NCI-H2227 treated with DMSO at 0.1 percent for 48 hours (cell line): ENCODE data around the gene DOCK11.
"Not testable (repeated sequence)": the region's sequence is repeated elsewhere in the genome, so short reads cannot be mapped to it uniquely, and the experiment has no call there.

Experiments
- DNase-seq: peaks from one replicate; lab custom pipeline; 2025; lab: John Stamatoyannopoulos, UW

The DOCK11 gene

DNA sequence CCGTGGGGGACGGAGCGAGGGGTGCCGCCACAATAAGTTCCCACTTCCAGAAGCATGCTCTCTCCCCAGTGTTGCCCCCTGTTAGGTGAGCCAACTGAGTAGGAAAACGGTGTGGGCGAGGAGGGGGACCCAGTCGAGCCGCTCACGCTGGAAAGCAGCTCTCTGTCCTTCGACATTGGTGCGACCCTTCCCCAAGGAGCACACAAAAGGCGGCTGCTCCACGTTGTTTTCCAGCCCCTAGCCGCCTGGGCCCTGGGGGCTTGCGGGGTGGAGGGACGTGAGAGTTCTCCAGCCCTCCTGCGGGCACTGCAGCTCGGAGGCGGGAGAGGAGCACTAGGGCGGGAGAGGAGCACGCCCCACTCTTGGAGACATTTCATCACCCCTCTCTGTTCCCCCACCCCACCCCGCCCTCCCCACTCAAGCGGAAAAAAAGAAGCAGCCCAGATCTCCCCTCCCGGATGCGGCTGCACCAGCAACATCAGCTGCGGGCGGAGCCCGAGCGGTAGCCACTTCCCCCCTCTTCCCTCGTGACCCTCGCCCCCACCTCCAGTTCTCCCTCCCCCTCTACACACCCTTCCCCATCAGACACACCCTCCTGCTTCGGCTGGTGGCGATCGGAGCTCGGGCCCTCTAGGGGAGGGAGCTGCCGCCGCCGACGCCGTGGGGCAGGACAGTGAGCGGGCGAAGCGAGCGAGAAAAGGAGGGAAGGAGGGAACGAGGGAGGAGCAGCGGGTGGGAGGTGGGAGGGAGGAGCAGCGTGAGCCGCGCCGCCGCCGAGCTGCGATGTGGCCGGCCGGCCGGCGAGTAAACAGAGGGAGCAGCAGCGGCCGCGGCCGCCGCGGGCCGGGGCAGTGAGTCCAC lies at the start of gene DOCK11:
TSS of gene DOCK11 (plus strand) at position 755 of the 861 bp plus-strand sequence. CDS start 157 bp downstream, outside the sequence.
- DNase-seq, result peak; percentile 90

GRCh38 chrX:118448273-118448783 lies 47.3 kb upstream of the DOCK11 start:
- DNase-seq, result no peak

DNA sequence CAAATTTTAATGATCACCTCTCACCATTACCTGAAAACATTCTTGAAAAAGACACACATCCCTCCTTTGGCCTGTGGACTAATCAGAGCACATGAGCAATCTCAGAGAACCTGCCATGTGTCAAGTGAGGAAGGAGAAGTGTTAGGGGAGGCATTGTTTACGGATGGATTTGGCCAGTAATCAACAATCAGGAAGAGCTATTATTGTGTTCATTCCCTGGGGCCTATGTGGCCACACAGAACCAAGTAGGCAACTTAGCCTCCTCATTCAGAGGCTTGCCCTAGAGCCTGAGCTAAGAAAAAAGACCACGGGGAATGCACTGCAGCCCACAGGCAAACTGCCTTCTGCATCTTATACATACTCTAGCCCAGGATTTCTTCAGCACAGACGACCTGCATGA lies 40.6 kb upstream of the DOCK11 start:
- DNase-seq, result no peak

DNA sequence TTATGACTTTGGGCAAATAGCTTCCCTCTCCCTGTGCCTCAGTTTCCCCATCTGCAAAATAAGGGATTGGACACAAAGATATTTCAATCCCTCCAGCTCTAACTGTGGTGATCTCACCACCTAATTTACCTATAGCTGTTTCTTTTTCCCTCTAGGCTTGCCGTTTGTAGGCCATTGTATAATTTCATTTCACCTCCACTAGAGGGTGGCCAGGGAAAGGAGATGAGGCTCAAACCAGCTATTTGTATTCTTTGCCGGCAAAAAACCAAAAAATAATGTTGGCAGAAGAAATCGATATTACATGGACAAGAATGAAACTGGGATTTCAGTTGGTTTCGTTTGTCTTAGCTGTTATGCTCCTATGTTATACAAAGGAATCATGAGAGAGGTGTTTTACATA lies 36.1 kb upstream of the DOCK11 start:
- DNase-seq, result peak; percentile 66

DNA sequence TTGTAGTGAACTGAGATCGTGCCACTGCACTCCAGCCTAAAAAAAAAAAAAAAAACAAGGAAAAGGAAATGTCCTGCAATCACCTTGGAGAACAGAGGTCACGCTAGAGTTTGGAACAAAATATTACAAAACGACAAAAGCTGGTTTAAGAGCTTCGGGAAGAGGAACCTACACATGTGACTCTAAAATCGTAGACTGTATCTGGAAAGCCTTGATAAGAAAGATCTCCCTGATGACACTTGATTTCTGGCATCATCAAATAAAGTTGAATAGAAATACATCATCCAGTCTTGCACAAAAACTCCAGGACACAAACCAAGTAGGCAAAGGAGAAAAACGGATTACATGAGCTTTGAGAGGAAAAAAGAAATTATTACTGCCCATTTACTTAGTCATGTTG lies 31.1 kb upstream of the DOCK11 start:
- DNase-seq, result no peak

DNA sequence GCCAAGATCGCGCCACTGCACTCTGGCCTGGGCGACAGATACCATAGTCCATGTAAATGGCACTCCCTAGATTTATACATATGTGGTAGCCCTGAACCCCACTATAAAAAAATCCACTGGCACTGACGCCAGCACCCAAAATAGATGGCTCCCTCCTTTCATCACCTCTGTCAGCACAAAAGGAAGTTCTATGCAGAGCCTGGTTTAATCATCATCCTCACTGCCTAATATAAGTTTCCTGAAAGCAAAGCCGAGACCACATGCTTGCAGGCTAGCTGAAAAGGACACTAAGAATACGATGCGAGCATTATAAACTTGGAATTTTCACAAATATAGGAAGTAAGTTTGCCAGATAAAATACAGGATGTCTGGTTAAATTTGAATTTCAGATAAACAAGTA lies 27.5 kb upstream of the DOCK11 start:
- no peak for DNase-seq

- DNase-seq, result not testable (repeated sequence)
Observed at GRCh38 chrX:118470721-118471347, 24.8 kb upstream of the DOCK11 start.

DNA sequence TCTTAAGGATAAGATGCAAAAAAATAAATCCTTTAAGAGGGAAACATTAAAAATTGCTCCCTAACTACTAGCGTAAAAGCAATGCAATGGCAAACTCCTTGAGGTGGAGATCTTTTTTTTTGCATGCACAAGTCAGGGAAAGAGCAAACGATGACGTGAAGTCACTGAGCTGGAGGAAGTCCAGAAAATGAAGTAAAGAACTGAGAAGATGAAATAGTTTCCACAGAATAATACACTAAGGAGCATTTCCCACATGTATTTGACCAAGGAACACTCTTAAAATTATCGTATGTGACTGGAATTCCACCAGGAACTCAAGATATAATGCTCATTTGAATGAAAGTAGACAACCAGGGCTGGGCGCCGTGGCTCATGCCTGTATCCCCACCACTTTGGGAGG lies 21.0 kb upstream of the DOCK11 start:
- DNase-seq, result no peak

DNA sequence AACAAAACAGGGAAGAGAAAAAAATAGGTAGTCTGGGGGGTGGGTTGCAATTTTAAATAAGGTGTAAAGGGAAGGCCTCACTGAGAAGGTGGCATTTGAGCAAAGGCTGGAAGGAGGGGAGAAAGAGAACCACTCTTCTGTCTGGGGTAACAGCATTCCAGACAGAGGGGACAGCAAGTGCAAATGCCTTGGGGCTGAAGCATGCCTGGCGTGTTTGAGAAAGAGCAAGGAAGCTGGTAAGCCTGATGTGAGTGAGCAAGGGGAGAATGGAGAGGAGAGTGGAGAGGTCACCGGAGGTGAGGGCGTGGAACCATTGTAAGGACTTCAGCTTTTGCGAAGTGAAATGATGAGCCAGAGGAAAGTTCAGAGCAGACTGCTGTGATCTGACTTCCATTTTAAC lies 19.7 kb upstream of the DOCK11 start:
- no peak for DNase-seq

- no peak for DNase-seq
Observed at GRCh38 chrX:118480172-118480571, 15.4 kb upstream of the DOCK11 start.

DNA sequence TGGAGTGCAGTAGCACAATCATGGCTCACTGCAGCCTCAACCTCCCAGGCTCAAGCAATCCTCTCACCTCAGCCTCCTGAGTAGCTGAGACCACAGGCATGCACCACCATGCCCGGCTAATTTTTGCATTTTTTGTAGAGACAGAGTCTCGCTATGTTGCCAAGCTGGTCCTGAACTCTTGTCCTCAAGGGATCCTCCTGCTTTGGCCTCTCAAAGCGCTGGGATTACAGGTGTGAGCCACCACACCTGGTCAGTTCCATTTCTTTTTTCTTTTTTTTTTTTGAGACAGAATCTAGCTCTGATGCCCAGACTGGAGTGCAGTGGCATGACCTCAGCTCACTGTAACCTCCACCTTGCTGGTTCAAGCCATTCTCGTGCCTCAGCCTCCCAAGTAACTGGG lies 13.2 kb upstream of the DOCK11 start:
- DNase-seq, result not testable (repeated sequence)

GRCh38 chrX:118484216-118484903 lies 11.3 kb upstream of the DOCK11 start:
- DNase-seq, result no peak

- DNase-seq, result not testable (repeated sequence)
Observed at GRCh38 chrX:118486693-118487092, 8.9 kb upstream of the DOCK11 start.

DNA sequence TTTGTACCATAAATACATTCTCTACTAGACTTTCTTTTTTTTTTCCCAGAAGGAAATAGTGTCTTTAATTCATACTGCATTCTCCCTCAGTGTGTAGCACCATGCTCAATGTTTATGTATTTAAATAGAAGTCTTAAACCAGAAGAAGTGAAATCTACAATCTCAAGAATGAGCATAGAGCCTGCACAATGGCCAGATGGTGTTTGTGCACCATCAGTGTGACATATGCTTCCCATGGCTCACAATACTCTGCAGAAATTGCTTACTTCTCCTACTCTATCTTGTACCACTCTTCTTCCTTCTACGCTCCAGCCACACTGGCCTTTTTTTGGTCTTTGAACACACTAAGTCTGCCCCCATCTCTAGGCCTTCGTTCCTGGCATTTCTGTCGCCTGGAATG lies 2.6 kb upstream of the DOCK11 start:
- DNase-seq, result no peak

GRCh38 chrX:118493653-118494297 lies 1.8 kb upstream of the DOCK11 start:
- DNase-seq, result no peak

GRCh38 chrX:118495958-118496762 lies 545 bp downstream of the DOCK11 start:
- no peak for DNase-seq

DNA sequence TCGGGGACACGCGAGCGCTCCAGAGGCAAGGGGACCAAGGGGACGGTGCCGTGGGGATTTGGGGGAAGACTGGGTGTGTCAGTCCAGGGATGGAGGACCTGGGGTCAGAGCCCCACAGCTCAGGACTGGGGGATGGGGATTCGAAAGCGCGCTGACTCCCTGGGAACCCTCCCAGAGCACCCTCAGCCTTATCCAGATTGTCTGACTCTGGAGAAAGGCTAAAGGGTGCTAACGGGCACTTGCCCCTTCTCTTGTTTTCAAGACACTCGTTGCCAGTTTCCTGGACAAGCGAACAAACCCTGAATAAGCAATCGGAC lies 1.1 kb downstream of the DOCK11 start:
- no peak for DNase-seq

GRCh38 chrX:118497180-118497818 lies 1.7 kb downstream of the DOCK11 start:
- DNase-seq, result no peak

DNA sequence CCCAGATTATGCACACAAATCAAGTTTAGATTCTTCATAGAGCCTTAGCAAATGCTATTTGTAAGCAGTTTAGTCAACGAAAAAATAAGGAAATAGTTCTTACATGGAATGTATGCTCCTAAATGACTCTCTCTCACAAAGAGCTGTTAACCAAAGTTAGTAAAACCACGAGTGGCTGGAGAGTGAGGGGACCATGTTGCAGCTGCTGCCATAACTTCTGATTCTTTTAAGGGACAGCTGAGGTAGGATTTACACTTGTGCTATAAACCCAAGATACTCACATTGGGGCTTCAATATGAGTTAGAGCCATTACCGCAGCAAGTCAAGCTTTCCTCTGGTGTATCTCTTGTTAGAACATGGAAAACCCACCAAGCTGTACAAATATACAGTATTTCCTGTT lies 2.7 kb downstream of the DOCK11 start:
- DNase-seq, result no peak

- no peak for DNase-seq
Observed at GRCh38 chrX:118498755-118499154, 3.1 kb downstream of the DOCK11 start.

DNA sequence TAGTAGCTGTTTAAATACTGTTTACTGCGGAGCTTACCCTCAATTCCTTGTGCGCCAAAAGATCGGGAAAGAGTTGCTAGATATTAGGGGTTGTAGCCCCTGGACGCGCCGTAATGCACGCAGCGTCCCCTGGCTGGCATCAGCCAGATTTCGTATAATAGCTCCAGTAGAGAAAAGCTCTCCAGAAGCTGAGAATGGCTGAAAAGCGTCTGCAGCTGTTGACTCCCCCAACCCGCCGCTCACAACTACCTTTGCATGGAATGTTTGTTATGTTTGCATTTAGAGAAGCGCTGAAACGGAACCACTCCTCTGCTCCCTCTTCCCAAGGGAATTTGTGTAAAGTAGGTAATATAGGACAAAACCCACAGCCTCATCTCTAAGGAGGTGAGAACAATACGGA lies 3.7 kb downstream of the DOCK11 start:
- DNase-seq, result peak; percentile 66
